Measurements from ENCODE around the gene GON7.

GON7 gene

DNA sequence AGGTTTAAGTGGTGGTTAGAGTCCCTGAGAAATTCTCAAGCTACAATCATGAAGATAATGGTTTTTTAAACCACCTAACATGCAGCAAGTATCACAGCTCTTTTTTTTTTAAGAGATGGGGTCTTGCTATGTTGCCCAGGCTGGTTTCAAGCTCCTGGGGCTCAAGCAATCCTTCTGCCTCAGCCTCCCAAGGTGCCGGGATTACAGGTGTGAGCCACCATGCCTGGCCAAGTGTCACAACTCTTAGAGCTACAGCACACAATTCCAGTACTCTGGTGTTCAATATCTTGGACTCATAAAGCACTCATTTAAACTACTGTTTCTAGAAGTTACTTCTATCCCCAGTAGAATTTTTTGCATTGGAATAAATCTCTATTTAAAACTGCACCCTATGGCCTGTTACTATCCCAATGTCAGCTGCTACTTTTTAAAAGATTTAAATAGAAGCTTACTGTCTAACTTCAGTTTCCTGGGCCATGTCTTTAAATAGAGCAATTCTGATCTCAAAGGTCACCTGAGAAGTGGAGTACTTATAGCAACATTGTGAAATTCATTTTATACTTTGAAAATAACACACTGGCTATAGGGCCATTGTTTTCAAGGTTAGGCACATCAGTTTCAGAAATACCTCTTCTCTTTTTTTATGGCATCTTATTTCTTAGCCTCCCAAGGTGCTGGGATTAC lies 11.4 kb downstream of the GON7 start:
- TF ChIP-seq ZFX (IDR thresholded peaks at IDR 0.05; ENCODE audit: borderline replicate concordance) = no peak
- TF ChIP-seq, protein P1, sequence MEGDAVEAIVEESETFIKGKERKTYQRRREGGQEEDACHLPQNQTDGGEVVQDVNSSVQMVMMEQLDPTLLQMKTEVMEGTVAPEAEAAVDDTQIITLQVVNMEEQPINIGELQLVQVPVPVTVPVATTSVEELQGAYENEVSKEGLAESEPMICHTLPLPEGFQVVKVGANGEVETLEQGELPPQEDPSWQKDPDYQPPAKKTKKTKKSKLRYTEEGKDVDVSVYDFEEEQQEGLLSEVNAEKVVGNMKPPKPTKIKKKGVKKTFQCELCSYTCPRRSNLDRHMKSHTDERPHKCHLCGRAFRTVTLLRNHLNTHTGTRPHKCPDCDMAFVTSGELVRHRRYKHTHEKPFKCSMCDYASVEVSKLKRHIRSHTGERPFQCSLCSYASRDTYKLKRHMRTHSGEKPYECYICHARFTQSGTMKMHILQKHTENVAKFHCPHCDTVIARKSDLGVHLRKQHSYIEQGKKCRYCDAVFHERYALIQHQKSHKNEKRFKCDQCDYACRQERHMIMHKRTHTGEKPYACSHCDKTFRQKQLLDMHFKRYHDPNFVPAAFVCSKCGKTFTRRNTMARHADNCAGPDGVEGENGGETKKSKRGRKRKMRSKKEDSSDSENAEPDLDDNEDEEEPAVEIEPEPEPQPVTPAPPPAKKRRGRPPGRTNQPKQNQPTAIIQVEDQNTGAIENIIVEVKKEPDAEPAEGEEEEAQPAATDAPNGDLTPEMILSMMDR (IDR thresholded peaks at IDR 0.05) = no peak
- no peak overlapping the region for H3K27ac ChIP-seq

DNA sequence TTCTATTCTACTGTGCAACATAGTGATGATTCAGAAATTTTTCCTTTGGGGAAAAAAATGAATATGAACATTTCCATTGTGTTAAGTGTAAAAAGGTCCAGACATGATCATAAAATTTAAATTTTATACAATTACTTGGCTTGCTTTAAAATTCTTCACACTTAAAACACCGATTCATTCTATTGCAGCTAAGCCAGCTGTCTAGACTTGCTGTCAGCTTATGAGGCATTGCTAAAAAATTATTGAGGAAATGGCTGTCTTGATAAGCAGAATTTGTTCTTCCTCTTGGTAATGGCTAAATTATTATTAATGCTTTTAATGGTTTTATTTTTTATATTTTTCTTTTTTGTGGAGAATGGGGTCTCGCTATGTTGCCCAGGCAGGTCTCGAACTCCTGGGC lies 19.9 kb downstream of the GON7 start:
- H3K27ac ChIP-seq = no peak overlapping the region
- TF ChIP-seq, protein P1 (IDR thresholded peaks at IDR 0.05) = no peak
- TF ChIP-seq ZFX (IDR thresholded peaks at IDR 0.05; ENCODE audit: borderline replicate concordance) = no peak

DNA sequence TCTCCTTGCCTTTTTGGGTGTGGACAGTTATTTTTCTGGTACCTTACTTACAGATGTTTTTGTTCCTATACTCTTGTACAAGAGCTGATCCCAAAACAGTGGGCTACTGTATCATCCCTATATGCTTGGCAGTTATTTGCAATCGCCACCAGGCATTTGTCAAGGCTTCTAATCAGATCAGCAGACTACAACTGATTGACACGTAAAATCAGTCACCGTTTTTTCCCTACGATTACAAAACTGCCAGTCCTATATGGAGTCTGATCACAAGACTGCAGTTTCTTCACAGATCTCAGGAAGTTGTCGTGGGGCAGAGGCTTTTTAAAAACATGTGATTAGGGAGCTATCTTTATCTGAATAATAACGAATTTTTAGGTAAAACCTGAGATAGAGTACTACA lies 20.4 kb downstream of the GON7 start:
- no peak overlapping the region for H3K27ac ChIP-seq
- TF ChIP-seq ZFX (IDR thresholded peaks at IDR 0.05; ENCODE audit: borderline replicate concordance) = no peak
- TF ChIP-seq, protein P1 (IDR thresholded peaks at IDR 0.05) = no peak

DNA sequence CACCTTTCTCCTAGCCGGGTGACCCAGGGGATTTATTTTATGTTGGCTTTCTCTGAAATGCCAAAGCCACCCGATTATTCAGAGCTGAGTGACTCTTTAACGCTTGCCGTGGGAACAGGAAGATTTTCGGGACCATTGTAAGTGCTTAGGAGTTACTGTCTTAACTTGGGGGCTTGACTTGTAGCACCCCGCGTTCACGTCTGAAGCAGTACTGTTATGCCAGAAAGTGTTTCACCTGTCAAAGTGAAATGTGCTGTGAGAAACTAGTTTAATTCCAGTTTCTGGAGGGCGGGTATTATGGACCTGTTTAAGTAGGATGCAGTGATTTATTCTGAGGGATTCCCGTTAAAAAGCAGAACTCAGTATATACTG lies 21.5 kb downstream of the GON7 start:
- TF ChIP-seq ZFX (IDR thresholded peaks at IDR 0.05; ENCODE audit: borderline replicate concordance) = no peak
- TF ChIP-seq, protein P1 (IDR thresholded peaks at IDR 0.05) = no peak
- H3K27ac ChIP-seq = peak overlapping the region; percentile 97

DNA sequence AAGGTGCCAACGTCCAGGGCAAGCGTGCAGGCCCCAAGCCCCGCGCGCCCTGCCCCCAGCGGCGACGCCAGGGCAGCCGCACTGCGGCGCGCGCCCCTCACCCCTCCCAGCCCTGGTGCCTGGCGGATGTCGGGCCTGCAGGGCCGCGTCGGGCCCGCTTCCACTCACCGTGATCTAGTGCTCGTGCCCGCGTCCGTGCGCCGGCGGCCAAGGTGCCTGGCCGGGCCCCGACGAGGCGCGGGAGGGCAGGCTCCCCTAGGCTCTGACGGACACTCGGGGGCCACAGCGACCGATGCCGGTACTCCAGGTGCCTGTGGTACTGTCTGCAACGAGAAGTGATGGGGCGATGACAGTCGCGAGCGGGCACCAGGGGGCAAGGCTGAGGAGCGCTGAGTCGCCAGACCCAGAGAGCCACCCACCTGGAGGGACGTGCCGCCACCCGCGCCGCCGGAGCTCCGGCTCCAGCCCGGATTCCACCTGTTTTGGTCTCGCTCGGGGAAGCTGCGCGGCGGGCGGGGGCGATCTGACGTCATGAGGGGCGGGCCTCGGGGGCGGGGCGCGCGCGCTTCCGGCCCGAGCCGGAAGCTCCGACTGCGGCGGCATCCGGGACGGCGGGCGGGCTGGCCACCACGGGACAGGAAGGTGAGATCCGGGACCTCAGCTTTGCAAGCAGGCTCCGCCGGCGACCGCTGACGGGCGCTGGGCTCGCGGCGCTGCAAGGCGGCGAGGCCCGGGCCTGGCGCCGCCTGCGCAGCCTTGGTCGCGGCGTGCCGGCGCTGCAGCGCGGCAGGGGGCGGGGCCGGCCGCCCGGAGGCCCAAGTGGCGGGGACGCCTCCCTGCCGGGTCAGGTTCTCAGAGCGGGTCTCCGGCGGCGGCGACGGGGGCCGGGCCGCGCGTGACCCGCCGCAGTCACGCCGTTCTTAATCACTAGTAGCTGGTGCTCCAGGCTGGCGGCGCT lies 22.2 kb downstream of the GON7 start, which contains the start of the genes LYSET and MOAP1:
Gene LYSET, plus strand, starts transcription at position 927 of the 958 bp plus-strand sequence. CDS start 89 bp downstream, outside the sequence.
Gene MOAP1, minus strand, starts transcription at position 507 of the 958 bp plus-strand sequence. CDS start 655 bp downstream, outside the sequence.
- peak within 1 kb of the TSS; percentile 97 for H3K27ac ChIP-seq
- TF ChIP-seq ZFX (IDR thresholded peaks at IDR 0.05; ENCODE audit: borderline replicate concordance) = no peak
- TF ChIP-seq, protein P1 (IDR thresholded peaks at IDR 0.05) = peak; percentile 60

DNA sequence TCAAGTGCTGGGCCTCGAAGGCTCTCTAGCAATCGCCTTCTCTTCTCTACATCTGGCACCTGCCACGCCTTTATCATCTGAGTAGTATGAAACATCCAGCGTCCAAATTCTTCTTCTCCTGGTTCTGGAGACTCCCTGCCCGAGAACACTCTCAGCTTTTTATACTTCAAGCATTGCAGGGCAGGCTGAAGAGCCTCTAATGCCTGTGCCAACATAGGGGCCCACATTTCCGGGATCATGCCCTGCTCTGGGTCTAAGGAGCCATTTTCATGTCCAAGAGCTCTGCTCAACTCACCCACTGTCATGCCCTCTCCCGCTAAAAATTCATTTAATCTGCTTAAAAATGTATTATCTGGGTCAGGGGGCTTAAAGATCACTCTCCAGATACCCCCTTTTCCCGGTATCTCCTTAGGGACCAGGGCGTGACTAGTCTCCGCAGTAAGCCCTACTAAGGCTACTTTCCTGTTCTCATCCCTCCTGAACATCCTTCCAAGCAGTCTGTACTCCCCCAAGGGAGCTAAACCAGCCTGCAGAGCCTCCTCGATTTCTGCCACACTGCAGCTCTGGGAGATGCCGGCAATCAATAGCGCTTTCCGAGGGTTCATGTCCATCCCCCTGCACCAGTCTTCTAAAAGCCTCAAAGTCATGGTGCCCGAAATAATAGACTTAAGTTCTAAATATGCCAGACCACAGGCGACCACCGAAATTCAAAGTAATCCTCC lies 23.1 kb downstream of the GON7 start:
- no peak for TF ChIP-seq ZFX (IDR thresholded peaks at IDR 0.05; ENCODE audit: borderline replicate concordance)
- TF ChIP-seq, protein P1 (IDR thresholded peaks at IDR 0.05) = no peak
- H3K27ac ChIP-seq = peak overlapping the region; percentile 97

All from 22Rv1 (cell line).